GM21381 (cell line): ENCODE data around the gene LIPG.
"Not testable (repeated sequence)": the region's sequence is repeated elsewhere in the genome, so short reads cannot be mapped to it uniquely, and the experiment has no call there.

Source experiments
- ATAC-seq: cut with Tn5 transposase; IDR thresholded peaks from one replicate; pipeline ENCODE4 v1.9.1; 2021; ENCODE audit warnings: mild to moderate bottlenecking, moderate library complexity; ENCODE audit not compliant: unreplicated experiment

Gene LIPG

DNA sequence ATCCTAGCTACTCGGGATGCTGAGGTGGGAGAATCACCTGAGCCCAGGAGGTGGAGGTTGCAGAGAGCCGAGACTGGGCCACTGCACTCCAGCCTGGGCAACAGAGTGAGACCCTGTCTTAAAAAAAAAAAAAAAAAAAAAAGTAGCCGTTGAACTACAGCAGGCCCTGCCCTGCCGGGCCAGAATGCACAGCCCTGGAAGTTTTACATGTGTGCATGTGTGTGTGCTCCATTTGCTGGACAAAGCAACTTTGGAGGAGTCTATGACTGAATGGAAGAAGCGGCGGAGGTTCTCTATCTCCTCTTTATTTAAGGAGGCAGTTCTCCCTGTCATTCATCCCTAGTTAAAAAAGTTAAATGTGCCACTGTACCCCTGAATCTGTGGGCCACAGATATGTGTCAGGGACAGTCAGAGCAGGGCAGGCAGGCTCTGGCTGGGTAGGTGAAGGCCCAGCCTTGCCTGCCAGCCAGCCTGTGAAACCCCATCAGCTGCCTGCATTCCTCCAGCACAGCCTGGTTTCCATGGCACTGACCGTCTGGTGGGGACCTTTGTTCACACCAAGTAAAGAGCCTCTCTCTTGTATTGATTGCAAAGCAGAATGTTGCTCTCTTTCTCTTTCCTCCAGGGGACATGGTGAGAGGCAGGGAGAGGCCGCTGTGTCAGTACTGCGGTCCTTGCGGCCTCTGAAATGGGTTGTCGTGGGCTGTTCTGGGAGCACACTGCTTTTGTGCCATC, 10.9 kb downstream of the LIPG start:
- no peak for ATAC-seq

DNA sequence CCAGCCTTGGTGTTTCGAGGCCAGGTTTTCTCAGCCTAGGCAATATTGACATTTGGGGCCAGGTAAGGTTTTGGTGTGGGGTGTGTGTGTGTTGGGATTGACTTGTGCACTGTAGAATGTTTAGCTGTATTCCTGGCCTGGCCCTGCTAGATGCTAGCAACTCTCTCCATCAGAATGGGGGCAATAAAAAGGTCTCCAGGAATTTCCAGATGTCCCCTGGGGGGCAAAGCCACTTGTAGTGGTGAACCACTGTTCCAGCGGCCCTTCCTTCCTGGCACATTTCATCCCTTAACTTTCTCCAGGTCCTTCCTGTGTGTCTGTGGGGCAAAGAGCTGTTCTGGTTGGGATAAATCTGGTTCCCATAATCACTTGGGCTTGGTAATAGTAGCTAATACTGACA, 12.0 kb downstream of the LIPG start:
- ATAC-seq = no peak

DNA sequence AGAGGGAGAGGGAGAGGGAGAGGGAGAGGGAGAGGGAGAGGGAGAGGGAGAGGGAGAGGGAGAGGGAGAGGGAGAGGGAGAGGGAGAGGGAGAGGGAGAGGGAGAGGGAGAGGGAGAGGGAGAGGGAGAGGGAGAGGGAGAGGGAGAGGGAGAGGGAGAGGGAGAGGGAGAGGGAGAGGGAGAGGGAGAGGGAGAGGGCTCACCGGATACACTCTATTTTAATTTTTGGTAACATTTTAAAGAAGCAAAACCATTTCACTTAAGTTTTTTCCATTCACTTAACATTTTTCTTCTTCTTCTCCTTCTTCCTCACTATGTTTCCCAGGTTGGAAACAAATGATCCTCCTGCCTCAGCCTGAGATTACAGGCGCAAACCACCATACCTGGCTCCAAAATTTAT, 17.2 kb downstream of the LIPG start:
- ATAC-seq = not testable (repeated sequence)

DNA sequence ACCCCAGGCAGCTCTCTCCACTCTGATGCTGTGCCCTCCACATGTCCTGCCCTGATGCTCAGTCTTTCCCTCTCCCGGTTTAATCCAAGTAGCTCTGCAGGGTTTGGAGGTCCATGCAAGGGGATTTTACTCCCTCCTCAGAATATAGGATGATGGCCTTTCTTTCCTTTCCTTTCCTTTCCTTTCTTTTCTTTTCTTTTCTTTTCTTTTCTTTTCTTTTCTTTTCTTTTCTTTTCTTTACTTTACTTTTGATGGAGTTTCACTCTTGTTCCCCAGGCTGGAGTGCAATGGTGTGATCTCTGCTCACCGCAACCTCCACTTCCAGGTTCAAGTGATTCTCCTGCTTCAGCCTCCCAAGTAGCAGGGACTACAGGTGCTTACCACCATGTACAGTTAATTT, 17.7 kb downstream of the LIPG start:
- ATAC-seq = not testable (repeated sequence)

DNA sequence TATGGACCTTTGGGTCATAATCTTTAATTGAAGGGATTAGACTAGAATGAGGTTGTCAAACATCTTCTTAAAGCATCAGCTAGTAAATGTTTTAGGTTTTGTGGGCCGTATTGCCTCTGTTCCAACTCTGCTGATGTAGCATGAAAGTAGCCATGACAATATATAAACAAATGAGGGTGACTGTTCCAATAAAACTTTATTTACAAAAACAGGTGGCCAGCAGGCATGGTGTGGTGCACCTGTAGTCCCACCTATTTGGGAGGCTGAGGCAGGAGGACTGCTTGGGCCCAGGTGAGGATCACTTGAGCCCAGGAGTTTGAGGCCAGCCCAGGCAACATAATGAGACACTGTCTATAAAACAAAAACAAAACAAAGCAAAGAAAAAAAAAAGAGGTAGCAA, 18.4 kb downstream of the LIPG start:
- ATAC-seq = no peak

DNA sequence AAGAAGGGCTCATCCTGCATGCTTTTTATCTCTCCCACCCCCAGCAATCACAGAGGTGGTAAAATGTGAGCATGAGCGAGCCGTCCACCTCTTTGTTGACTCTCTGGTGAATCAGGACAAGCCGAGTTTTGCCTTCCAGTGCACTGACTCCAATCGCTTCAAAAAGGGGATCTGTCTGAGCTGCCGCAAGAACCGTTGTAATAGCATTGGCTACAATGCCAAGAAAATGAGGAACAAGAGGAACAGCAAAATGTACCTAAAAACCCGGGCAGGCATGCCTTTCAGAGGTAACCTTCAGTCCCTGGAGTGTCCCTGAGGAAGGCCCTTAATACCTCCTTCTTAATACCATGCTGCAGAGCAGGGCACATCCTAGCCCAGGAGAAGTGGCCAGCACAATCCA, 19.5 kb downstream of the LIPG start:
- ATAC-seq = no peak

DNA sequence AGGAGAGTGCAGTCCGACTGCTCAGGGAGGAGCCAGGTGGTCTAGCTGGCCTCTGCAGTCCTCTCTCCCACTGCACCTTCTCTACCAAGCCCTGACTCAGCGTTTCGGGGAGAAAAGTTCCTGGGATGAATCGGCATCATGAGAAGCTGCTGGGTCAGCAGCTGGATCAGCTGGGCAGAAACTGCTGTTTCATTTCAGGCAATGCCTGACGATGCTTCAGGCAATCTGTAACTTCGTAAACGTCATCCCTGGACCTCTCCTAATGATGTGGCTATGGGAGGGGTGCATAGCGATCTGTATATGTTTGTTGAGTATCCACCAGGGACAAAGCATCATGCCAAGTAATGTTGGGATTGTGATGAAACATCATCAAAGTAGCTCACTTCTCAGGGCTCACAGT, 20.7 kb downstream of the LIPG start:
- no peak for ATAC-seq

DNA sequence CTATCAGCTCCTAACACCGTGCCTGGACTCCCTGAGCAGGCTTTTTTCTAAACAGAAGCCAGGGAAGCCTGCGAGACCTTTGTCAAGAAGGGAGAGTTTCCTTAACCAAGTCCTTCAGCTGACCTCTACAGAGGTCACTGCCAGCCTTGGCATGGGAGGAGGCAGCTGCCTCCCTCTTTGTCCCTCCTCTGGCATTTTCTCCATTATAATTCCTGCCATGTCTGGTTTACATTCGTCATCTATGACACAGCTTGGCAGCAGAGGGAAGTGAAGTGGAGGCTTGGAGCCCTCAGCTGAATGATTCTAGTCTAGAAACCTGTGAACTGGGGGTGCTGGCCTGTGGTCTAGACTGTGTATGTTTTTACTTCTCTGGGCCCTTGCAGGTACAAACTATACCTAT, 22.5 kb downstream of the LIPG start:
- ATAC-seq = no peak

DNA sequence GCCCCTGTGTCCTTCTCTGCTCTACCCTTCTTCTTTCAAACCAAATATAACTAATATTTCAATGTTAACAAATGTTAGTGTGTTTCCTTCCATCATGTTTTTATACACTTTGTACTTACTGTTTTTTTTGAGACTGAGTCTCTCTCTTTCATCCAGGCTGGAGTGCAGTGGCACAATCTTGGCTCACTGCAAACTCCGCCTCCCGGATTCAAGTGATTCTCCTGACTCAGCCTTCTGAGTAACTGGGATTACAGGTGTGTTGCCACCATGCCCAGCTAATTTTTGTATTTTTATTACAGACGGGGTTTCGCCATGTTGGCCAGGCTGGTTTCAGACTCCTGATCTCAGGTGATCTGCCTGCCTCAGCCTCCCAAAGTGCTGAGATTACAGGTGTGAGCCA, 23.1 kb downstream of the LIPG start:
- not testable (repeated sequence) for ATAC-seq

DNA sequence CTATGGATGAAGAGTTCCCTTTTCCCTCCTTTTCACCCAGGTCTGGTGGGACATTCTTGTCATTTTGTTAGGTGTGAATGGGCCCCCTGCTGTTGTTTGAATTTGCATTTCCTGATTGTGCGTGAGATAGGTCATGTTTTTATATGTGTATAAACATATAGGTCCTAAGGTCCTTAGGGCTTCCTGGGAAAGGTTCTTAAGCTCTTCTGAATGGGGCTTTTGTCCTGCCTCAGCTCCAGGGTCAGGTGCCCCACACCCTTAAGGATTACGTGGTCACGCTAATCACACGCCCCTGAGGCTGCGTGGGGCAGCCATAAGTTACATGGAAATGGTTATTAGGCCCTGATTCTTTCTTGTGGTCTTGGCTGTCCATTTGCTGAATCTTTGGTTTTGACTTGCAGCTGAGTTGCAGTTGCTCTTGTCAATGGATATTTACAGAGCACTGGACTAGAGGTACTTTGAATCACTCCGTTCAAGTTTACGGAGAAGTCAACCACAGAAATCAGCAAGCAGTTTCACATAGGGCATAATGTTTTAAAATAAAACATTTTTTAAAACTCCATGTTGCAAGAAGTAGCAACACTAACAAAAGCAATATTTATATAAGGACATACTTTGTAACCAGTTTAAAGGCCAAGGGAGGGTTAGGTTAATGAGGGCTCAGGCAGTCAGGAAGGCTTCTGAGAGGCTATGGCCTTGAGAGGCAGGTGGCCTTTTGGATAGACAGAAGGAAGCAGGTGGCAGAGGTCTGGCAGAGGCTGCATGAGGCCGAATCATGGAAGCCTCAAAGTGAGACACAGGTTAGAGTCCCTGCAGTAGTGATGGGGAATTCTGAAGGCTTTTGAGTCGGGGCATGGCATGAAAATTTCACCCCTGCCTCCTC, 24.2 kb downstream of the LIPG start:
- no peak for ATAC-seq

DNA sequence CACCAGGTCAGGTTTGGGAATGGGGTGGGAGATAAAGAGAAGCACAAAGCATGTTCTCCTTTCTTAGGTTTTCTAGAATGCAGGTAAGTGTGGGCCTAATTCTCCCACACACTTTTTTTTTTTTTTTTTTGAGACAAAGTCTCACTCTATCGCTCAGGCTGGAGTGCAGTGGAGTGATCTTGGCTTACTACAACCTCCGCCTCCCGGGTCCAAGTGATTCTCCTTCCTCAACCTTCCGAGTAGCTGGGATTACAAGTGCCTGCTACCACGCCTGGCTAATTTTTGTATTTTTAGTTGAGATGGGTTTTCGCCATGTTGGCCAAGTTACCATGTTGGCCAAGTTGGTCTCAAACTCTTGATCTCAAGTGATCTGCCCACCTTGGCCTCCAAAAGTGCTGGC, 26.3 kb downstream of the LIPG start:
- no peak for ATAC-seq

DNA sequence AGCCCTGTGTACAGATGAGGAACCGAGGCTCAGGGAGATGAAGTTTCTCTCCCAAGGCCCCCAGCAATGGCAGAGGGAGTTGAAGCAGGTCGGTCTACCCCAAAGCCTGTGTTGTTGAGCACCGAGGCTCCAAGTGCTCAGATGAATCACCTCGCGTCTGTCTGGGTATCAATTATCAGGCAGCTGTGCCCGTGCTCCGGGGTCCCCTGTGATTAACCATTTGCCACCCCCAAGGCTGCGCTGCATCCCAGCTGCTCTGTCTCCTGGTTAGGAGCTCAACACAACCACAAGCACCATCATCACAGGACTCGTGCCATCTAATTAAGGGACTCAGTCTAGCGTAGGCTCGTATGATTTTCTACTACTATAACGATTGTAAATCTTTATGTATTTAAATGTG, 27.1 kb downstream of the LIPG start:
- ATAC-seq = no peak

DNA sequence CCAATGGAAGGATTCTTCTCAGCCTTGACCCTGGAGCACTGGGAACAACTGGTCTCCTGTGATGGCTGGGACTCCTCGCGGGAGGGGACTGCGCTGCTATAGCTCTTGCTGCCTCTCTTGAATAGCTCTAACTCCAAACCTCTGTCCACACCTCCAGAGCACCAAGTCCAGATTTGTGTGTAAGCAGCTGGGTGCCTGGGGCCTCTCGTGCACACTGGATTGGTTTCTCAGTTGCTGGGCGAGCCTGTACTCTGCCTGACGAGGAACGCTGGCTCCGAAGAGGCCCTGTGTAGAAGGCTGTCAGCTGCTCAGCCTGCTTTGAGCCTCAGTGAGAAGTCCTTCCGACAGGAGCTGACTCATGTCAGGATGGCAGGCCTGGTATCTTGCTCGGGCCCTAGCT, 28.8 kb downstream of the LIPG start:
- ATAC-seq = no peak

DNA sequence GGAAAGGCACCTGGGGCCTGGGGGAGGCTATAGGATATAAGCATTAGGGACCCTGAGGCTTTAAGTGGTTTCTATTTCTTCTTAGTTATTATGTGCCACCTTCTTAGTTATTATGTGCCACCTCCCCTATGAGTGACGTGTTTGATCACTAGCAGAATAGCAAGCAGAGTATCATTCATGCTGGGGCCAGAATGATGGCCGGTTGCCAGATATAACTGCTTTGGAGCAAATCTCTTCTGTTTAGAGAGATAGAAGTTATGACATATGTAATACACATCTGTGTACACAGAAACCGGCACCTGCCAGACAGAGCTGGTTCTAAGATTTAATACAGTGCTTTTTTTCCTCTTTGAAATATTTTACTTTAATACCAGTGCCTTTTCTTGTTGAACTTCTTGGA, 29.4 kb downstream of the LIPG start:
- no peak for ATAC-seq

DNA sequence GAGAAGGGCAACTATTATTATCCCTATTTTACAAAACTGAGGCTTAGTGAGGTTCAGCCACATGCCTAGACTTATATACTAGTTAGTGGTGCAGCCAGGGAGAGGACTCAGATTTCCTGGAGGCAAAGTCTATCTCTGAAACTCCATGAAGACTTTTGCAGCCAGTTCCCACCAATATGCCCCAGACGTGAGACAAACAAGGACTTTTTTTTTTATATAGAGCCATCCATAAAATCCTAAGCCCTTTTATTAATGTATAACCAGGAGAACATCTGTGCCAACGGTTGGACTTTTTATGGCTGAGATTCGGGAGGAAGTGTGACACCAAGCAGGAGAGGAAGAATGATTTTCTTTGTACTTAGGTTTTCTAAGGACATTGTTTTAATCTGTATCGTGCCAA, 29.9 kb downstream of the LIPG start:
- no peak for ATAC-seq

DNA sequence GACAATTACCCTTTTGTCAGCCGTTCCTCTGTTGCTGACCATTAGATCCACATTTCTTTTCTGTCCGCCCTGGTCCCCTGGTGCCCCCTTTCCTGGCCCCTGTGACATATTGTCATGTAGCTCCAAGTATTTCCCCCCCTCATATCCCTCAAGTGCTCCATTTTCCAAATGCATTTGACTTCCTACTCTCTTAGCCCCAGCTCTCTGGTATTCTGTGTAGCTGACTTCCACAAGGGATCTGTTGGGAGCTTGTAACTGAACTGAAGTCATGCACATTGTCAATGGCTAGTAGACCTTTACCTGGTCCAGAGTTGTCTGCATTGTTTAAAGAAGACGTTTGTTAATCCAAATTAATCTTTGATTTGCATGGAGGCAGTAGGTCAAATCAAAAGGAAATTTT, 34.8 kb downstream of the LIPG start:
- no peak for ATAC-seq

DNA sequence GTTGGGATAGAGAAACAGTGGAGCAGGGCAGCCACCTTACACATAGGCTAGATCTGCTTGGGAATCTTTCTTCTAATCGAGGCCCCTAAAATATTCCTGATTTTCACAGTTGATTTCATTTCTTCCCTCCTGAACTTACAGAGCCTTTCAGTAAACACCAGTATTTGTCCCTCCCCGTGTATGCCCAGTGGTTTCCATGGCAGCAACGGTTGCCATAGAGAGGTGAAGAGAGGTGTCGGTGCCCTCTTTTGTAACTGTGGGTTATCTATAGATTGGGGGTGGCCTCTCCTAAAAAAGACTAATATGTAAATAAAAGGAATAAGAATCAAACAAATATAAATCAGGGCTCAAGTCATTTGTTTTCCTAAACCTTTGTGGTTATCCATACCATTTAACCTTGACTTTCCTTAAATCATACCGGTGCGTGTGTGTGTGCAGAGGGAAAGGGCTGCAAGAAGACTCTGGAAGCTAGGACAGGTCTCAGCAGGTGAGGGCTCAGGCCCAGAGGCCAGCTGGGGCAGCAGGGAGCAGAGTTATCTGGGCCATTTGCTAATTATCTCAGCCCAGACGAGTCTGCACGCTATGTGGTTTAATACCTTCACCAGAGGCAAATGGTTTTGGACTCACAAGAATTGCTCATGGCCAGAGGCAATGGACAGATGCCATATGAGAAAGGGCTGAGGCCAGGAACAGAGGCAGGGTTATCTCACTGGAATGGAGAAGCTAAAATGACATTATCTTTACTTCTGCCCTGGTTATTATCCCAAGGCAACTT, 35.5 kb downstream of the LIPG start:
- ATAC-seq = no peak

DNA sequence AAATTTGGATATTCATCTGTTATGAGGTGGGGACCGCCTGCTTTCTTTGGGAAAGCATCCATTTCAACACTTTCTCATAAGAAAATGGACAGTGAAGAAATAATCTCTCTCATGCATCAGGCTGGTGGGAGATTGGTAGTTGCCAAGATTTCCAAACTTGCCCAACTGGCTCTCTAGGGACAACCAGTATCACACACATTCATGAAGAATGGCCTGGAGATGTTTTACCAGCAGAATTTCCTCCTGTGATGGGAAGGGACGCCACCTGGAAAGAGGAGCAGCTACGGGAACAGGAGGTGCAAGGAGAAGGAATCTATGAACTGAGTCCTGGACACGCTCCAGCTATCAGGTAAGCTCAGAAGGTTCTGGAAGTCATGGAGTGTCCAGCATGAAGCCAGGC, 39.4 kb downstream of the LIPG start:
- ATAC-seq = no peak

DNA sequence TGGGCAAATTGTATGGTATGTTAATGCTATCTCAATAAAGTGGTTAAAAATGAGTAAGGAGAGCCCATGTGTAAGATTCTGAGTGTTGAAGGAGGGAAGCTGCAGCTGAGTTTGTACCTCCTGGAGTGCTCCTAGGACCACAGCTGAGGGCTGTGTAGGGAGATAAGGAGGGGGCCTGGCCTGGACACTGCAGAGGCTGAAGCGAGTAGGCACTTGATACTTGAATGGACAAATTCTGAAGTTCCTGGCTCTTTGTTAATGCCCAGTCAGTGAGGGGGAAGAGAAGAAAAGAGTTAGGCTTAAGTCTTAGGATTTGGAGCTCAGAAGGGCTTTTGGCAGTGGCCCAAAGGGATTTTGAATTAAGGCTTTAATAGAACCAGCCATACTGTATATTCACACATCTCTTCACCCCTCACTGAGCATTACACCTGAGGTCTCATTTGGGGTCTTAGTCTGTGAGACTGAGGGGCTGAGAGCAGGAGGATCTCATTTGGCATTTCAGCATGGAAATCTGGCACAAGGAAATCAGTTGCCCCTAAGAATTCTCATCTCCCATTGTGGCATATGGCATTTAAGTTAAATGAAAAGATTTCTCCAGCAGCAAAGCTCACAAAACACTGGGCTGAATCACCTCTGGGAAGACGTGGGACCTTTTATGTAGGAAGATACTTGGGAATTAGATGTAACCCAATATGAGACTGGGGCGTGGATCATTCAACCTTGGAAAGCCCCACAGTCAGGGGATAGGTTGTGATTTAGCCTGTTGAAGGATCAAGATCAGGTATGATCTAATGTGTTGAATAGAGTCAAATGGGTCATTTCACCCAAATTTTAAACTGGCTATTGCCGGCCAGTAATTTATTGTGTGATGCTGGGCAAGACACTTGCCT, 46.8 kb downstream of the LIPG start:
- no peak for ATAC-seq

DNA sequence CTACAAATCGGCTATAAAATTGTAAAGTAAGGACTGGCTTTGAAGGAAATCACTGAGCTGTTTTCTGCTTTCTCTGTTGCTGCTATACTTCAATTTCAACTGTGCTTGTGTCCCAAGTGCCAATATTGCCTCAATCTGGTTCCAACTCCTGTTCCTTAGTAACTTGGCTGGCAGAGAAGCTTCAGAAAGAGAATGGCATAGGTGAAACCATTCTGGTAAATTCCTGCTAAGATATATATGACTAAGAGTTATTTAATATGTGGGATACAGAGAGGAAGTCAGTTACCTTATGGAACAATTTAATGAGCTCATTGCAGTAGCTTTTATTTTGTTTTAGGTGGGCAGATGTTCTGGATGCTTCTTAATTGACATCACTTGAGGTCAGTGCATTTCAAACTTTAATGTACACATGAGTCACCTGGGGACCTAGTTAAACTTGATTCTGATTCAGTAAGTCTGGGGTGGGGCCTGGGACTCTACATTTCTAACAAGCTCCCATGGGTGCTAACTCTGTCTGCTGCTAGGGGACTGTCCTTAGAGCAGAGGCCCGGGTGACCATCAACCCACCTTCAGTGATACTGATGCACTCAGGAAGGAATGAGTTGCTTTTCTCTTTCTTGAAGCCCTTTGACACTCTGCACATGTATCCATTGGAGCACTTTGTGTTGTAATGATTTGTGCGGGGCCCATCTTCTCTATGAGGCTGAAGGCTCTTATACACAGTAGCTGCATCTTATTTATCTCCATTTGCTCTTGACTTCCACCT, 47.6 kb downstream of the LIPG start:
- no peak for ATAC-seq
